ENCODE data around the gene DDR2.

DDR2 gene

DNA sequence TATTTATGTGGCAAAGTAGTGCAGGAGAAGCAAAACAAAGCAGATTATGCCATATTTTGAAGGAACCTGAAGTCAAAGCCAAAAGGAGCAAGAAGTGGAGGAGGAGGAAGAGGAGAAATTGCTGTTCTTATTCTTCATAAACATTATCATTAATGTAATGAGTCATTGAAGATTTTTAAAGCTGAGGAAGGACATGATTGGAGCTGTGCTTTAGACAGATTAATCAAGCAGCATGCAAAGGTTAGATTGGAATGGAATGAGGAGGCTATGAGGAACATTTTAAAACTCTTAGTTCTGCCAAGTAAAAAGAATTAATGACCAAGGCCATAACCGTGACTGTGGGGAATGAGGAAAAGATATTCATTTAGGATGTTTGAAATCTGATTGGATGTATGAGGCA is 125.2 kb downstream of the DDR2 start:
- H3K27me3 ChIP-seq (ENCODE audit: insufficient read depth, low read depth): no peaks in the 10 kb centered on the region
- no peaks in the 10 kb centered on the region for H3K36me3 ChIP-seq (ENCODE audit: insufficient read depth)
- H3K9ac ChIP-seq: no peak overlapping the region
- H3K4me3 ChIP-seq (IDR thresholded peaks at IDR 0.05; ENCODE audit: insufficient read depth, low read depth, low read length): no peak overlapping the region
- no peak overlapping the region for H2AFZ ChIP-seq (ENCODE audit: low read depth)
- no peaks in the 10 kb centered on the region for H4K20me1 ChIP-seq (ENCODE audit: insufficient read depth)
- H3K79me2 ChIP-seq (ENCODE audit: insufficient read depth, low read depth): no peaks in the 10 kb centered on the region
- no peaks in the 10 kb centered on the region for H3K4me1 ChIP-seq (ENCODE audit: low read depth, poor library complexity, severe bottlenecking)
- H3K27ac ChIP-seq: no peak overlapping the region
- H3K4me2 ChIP-seq: no peak overlapping the region
- no peak for TF ChIP-seq CTCF (conservative IDR thresholded peaks at IDR 0.05; ENCODE audit: low read depth, low read length)

- Histone ChIP-seq H2AFZ (ENCODE audit: low read depth) (no peak overlapping the region), H3K27me3 (ENCODE audit: insufficient read depth, low read depth) (no peaks in the 10 kb centered on the region), H3K27ac (no peak overlapping the region), H4K20me1 (ENCODE audit: insufficient read depth) (no peaks in the 10 kb centered on the region), H3K4me1 (ENCODE audit: low read depth, poor library complexity, severe bottlenecking) (no peaks in the 10 kb centered on the region), H3K4me3 (IDR thresholded peaks at IDR 0.05; ENCODE audit: insufficient read depth, low read depth, low read length) (no peak overlapping the region), H3K36me3 (ENCODE audit: insufficient read depth) (no peaks in the 10 kb centered on the region), H3K79me2 (ENCODE audit: insufficient read depth, low read depth) (no peaks in the 10 kb centered on the region), H3K9ac (no peak overlapping the region), H3K4me2 (no peak overlapping the region)
- TF ChIP-seq CTCF (conservative IDR thresholded peaks at IDR 0.05; ENCODE audit: low read depth, low read length): no peak
Measured at GRCh38 chr1:162765788-162766187, 133.5 kb downstream of the DDR2 start.

DNA sequence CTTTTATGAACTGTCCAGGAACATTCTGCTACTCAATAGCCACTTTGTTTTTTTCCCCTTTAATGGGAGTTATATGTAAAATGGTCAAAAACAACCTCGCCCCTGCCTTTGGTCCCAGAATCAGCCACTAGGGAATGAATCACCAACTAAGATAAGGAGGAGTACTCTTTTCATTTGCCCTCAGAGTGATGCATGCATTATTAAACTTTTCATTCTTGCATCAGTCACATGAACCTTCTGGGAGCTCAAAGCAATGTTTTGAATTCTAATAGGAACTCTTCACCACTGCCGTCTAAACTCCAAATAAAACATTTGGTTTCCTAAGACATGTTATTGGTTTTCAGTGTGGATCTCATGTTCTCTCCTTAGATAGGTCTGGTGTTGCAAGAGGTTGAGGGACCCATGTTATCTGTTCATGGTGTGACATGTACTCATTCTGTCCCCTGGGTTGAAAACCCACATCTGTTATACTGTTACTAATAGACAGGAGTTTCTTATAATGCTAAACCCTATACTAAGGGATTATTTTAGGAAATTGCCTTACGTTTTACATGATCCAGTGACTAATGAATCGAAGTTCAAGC is 140.4 kb downstream of the DDR2 start:
- Histone ChIP-seq H3K79me2 (ENCODE audit: insufficient read depth, low read depth) (no peaks in the 10 kb centered on the region), H3K27me3 (ENCODE audit: insufficient read depth, low read depth) (no peaks in the 10 kb centered on the region), H2AFZ (ENCODE audit: low read depth) (no peak overlapping the region), H3K4me3 (IDR thresholded peaks at IDR 0.05; ENCODE audit: insufficient read depth, low read depth, low read length) (no peak overlapping the region), H3K27ac (no peak overlapping the region), H3K36me3 (ENCODE audit: insufficient read depth) (no peaks in the 10 kb centered on the region), H3K4me1 (ENCODE audit: low read depth, poor library complexity, severe bottlenecking) (no peaks in the 10 kb centered on the region), H3K9ac (no peak overlapping the region), H3K4me2 (no peak overlapping the region), H4K20me1 (ENCODE audit: insufficient read depth) (no peaks in the 10 kb centered on the region)
- no peak for TF ChIP-seq CTCF (conservative IDR thresholded peaks at IDR 0.05; ENCODE audit: low read depth, low read length)

DNA sequence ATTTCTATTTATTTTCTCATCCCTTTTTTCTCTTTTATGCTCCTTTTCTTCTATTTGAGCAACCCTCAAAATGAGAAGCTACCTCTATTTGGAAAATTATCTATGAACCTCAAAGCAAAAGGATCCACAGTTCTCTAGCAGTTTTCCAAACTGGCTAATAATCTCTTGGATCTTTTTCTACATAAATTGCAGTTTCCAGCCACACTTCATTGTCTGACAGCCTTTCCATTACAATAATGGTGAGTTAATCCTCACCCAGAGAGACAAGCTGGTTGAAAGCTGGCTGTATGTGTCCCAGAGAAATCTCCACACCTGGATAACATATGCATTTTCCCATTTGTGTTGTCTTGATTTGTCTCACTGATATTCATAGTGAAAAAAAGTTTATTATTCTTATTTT is 141.7 kb downstream of the DDR2 start:
- TF ChIP-seq CTCF (conservative IDR thresholded peaks at IDR 0.05; ENCODE audit: low read depth, low read length): no peak
- Histone ChIP-seq H4K20me1 (ENCODE audit: insufficient read depth) (no peaks in the 10 kb centered on the region), H3K4me3 (IDR thresholded peaks at IDR 0.05; ENCODE audit: insufficient read depth, low read depth, low read length) (no peak overlapping the region), H3K79me2 (ENCODE audit: insufficient read depth, low read depth) (no peaks in the 10 kb centered on the region), H3K27me3 (ENCODE audit: insufficient read depth, low read depth) (no peaks in the 10 kb centered on the region), H3K9ac (no peak overlapping the region), H3K4me2 (no peak overlapping the region), H2AFZ (ENCODE audit: low read depth) (no peak overlapping the region), H3K36me3 (ENCODE audit: insufficient read depth) (no peaks in the 10 kb centered on the region), H3K4me1 (ENCODE audit: low read depth, poor library complexity, severe bottlenecking) (no peaks in the 10 kb centered on the region), H3K27ac (no peak overlapping the region)

Measured in KMS-11 (cell line).